ENCODE results near the gene DDA1.
A peak's percentile ranks its signal among the peaks of the same experiment; 100 is the strongest.

DDA1 gene

GRCh38 chr19:17312189-17313113, 3.1 kb downstream of the DDA1 start:
- DNase-seq = no peak

DNA sequence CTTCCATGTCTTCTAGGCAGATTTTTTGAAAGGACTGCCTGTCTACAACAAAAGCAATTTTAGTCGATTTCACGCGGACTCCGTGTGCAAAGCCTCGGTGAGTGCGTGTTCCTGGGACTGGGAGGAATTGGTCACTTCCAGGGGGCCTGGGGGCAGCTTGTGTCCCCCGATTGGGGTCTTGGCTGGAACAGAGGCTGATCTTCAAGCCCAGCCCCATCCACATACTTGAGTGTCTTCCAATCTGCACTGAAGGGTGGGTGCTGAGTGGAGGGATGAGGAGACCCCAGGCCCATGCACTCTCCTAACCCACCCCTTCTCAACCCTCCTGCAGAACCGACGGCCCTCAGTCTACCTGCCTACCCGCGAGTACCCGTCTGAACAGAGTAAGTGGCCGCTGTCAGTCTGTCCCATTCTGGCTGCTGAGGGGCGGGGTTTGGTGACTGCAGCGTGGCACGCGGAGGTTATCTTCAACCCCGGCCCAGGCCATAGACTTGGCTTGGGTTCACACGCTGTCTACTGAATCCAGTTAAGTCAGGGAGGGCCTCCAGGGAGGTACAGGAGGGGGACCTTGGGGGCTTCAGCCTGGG, 4.7 kb downstream of the DDA1 start:
- no peak for DNase-seq

GRCh38 chr19:17318966-17319365, 9.6 kb downstream of the DDA1 start:
- DNase-seq = no peak

DNA sequence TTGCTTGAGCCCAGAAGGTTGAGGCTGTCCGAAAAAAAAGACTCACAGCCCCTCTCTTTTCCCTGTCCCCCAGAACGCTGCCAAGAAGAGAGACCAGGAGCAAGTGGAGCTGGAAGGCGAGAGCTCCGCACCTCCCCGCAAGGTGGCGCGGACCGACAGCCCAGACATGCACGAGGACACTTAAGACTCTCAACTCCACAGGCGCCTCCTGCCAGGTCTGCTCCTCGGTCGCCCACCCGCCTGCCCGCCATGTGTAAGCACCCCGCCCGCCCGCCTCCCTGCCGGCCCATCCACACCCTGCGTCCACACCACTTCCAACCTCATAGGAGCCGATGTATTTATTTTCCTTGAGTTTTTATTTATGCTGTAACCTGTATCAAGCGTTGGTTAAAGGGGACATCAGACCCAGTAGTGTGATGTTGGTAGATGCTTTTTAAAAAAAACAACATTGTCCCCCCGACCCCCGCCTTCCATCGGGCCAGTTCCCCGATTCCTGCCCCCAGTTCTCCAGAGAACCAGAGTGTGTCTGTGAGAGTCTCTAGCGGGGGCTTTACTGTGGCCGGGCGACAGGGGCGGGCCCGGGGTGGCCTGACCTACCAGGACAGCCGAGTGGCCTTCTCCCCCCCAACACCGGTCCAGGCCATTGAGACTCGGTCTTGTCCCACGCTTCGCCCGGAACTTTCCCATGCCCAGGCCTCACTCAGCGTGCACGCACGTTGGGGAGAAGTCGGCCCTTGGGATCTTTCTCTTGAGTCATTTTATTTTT, 10.3 kb downstream of the DDA1 start:
- no peak for DNase-seq

- DNase-seq = no peak
Measured at GRCh38 chr19:17320435-17320834, 11.1 kb downstream of the DDA1 start.

DNA sequence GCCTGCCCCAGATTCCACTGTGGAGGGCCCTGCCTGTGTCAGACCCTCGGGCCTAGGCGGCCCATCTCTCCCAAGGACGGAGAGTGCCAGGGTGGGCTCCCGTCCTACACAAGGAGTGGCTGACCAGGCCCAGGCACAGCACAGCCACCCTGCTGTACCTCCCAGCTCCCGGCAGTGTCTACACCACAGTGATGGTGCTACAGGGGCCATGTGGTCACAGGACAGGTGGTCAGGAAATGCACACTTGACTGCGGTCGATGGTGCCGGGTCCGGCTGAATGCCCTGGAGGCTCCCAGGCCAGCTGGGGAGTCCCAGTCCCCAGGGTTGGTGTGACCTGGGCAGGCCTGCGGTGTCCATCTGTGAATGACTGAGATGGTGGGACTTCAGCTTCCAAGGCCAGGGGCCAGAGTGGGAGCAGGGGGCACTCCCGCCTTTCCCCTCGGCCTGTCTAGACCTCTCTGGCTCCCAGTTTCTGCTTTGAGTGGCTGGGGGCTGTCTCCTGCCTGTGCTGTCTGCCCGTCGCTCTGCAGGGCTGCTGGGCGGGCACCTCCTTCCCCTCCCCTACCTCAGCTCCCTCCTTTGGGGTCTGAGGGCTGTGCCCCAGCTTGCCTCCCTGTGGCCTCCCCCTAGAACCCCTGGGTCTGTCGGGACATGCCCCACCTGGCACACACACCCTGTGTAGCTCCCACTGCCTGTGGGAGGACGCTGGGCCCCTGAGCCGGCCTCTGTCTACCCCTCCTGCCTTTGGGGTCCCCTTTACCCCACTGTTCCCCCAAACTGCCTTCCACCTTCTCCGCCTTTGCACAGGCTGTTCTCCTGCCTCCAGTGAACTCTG, 12.5 kb downstream of the DDA1 start:
- DNase-seq = no peak

DNA sequence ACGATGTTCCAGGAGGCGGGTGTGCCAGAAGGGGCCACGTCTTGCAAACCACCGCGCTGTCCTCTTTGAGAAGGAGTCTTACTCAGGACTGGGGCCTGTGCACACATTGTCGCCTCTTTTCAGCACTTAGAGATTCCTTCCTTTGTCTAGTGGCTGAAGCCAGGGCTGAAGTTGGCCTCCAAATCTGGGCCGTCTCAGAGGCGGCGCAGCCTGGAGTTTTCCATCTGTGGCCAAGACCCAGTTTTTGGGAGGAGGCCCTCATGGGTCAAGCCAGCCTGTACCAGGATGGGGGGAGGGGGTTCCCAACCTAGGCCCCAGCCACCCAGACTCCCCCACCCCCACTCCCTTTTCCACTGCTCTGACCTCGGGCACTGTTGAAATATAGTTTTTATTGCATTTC, 13.5 kb downstream of the DDA1 start:
- DNase-seq = peak; percentile 46

GRCh38 chr19:17323300-17323963, 14.1 kb downstream of the DDA1 start:
- DNase-seq = no peak

DNA sequence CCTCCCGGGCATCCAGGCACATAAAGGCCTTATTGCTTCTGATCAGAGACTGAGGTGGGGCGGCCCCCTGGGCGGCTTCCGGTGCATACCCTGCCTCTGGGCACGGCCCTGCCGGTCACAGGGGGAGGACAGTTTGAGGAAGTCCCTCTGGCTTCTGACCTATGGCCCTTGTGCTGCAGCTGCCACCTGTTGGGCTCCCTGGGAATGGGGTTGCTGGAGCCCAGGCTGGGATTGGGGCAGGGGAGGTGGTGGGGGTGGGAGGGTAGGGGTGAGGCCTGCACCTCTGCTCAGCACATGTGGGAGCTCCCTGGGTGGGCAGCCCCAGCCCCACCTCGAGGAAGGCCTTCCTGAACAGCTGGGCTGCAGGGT, 14.6 kb downstream of the DDA1 start:
- DNase-seq = peak; percentile 58

- no peak for DNase-seq
Measured at GRCh38 chr19:17324357-17325114, 15.2 kb downstream of the DDA1 start.

- no peak for DNase-seq
Measured at GRCh38 chr19:17325133-17325532, 15.8 kb downstream of the DDA1 start.

- no peak for DNase-seq
Measured at GRCh38 chr19:17325881-17326594, 16.7 kb downstream of the DDA1 start.

DNA sequence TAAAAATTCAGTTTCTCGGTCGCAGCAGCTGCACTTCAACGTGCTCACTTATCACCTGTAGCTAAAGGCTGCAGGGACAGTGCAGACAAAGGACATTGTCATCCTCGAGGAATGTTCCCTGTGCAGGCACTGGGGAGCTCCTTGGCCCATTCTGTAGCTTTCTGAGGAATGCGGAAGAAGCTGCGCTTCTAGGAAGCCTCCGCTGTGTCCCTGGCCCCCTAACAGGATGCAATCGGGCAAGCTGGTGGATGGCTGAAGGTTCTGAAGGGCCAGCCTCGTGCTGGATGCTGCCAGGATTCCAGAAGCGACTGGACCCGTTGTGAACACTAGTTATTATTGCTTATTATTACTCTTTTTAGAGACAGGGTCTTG, 17.2 kb downstream of the DDA1 start:
- DNase-seq = peak; percentile 99

DNA sequence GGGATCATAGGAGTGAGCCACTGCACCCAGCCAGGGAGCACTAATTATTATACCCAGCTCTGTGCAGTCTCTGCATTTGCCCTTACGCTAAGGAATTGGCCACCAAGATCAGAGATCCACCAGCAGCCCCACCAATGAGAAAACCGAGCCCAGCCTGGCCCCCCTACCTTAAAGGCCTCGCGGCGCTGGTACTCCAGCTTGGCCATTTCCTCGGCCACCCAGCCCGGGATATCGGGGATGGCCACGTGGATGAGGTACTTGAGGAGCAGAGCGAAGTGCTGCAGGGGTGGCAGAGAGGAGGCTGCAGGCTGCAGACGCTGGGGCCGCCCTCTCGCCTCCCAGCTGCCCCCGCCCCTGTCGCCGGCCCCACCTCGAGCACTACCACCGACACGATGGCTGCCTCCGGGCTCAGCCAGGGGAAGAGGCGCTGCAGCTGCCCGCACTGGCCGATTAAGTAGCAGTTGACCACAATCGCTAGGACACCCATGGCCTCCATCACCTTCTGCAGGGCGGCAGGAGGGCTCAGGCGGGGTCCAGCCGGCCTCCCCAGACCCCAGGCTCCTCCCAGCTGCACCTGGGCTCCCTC, 17.8 kb downstream of the DDA1 start:
- no peak for DNase-seq

- peak; percentile 90 for DNase-seq
Measured at GRCh38 chr19:17327654-17328516, 18.5 kb downstream of the DDA1 start.

DNA sequence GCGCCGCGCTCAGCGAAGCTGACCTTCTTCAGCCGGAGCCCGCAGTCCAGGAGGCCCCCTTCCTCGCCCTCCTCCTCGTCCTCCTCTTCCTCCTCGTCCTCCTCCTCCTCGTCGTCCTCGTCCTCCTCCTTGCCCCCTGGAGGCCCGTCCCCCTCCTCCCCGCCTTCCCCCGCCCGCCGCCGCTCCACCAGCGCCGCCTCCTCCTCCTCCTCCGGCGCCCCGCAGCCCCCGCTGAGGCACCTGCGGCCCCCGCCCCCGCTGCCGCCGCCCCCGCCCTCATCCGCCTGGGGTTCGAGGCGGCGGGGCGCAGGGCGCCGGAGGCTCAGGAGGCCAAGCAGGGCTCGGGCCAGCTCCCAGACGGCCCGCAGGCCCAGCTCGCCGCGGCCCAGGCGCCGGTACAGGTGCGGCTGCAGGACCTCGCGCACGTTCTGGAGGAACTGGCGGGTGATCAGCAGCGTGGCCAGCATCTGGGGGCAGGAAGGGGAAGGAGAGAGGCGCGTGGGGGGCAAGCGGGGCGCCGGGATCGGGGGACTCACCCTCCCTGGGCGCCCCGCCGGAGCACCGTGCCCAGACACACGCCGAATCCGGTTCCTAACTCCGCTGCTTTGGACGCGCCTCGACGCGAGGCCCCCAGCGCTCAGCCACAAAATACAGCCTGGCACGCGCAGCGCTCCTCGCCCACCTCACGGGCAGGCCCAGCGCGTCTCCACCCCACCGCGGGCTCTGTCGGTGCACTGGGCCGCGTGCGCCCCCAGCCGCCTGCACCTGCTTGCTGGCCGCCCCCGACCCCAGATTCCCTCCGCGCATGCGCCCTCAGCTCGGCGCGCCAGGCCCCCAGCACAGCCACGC, 19.4 kb downstream of the DDA1 start:
- no peak for DNase-seq

DNA sequence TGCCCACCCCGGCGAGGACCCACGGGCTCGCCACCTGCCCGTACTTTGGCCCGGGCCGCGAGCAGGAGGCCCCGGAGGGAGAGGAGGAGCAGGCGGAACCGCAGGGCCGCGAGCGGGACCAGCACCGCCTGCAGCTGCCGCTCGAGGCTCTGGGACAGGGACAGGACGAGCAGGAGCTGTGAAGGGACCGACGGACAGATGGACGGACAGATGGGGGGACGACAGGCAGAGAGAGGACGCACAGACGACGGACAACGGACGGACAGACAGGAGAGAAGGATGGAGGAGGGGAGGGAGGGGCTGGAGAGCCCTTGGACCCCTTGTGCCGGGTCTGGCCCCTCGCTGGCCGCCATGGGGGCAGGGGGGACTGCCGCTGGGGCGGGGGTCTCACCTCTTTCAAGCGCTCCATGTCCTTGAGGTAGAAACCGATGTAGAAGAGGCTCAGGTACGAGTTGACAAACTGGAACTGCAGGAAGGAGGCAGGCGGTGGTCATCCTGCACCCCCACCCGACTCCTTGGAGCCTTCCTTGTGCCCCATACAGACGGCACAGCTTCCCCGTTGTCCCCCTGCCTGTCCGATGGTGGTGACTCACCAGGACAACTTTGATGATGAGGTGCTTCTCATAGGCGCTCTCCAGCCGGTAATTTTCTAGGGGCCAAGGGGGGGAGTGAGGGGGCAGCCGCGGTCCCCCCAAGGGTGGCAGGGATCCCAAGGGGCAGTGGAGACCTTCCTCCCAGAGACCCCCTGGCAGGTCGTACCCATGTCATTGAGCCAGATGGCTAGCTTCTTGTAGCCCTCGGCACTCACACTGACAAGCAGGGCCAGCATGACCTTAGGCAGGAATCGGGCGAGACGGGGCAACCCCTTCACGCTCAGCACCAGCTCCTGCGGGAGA, 20.3 kb downstream of the DDA1 start:
- peak; percentile 57 for DNase-seq
